ENCODE data around the gene PPFIA1. TPM values are rescaled to one million over a fixed set of nuclear protein-coding genes. Genes with fewer than 3 reads are reported as not detected.

Gene PPFIA1
- polyA plus RNA-seq, 1 of the 3 experiments (the other 2 are of a cell fraction), result 37.4 TPM

DNA sequence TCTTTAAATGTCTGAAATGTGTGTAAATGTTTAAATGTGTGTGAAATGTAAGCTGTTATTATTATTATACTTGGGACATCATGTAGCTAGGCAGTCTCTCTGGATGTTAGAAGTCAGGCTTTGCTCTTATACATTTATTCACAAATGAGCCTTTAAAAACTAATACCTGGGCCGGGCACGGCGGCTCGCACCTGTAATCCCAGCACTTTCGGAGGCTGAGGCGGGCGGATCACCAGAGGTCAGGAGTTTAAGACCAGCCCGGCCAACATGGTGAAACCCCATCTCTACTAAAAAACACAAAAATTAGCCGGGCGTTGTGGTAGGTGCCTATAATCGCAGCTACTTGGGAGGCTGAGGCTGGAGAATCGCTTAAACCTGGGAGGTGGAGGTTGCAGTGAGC lies 106.1 kb downstream of the PPFIA1 start:
- Histone ChIP-seq H3K9me2 (no peaks in the 10 kb centered on the region), H3K4me3 (ENCODE audit: low read depth in 2 of 2, low read length in 1 of 2) (no peak overlapping the region), H3F3A (replicated peaks; ENCODE audit: insufficient read depth) (no peaks in the 10 kb centered on the region), H3K36me3 (replicated peaks in 1 of 2; ENCODE audit: control insufficient read depth in 1 of 2, insufficient read depth in 2 of 2, low read length in 1 of 2) (peaks cover 36 to 48% of the 10 kb centered on the region in 2 experiments), H3K27me3 (ENCODE audit: insufficient read depth) (no peaks in the 10 kb centered on the region), H3K4me1 (ENCODE audit: control insufficient read depth in 1 of 2, insufficient read depth in 2 of 2, low read depth in 1 of 2, low read length in 1 of 2) (no peaks in the 10 kb centered on the region), H3K9me3 (no peaks in the 10 kb centered on the region), H2AFZ (ENCODE audit: low read depth) (no peak overlapping the region), H3K9ac (no peak overlapping the region), H4K20me1 (ENCODE audit: insufficient read depth) (no peaks in the 10 kb centered on the region), H3K79me2 (ENCODE audit: insufficient read depth) (no peaks in the 10 kb centered on the region), H3K27ac (ENCODE audit: low read depth in 2 of 2, low read length in 1 of 2) (no peak overlapping the region), H3K4me2 (no peak overlapping the region)
- WGBS (ENCODE audit: low lambda C conversion rate), result 96% methylated on average over 12 of the region's 12 CpGs
- no peak for TF ChIP-seq NRF1 (IDR thresholded peaks at IDR 0.05; ENCODE audit: low read depth, low read length)
- no peak for TF ChIP-seq RAD21 (IDR thresholded peaks at IDR 0.05; ENCODE audit: low read length)
- TF ChIP-seq, protein P1, sequence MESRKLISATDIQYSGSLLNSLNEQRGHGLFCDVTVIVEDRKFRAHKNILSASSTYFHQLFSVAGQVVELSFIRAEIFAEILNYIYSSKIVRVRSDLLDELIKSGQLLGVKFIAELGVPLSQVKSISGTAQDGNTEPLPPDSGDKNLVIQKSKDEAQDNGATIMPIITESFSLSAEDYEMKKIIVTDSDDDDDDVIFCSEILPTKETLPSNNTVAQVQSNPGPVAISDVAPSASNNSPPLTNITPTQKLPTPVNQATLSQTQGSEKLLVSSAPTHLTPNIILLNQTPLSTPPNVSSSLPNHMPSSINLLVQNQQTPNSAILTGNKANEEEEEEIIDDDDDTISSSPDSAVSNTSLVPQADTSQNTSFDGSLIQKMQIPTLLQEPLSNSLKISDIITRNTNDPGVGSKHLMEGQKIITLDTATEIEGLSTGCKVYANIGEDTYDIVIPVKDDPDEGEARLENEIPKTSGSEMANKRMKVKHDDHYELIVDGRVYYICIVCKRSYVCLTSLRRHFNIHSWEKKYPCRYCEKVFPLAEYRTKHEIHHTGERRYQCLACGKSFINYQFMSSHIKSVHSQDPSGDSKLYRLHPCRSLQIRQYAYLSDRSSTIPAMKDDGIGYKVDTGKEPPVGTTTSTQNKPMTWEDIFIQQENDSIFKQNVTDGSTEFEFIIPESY (IDR thresholded peaks at IDR 0.05; ENCODE audit: borderline replicate concordance, low read depth), result no peak
- no peak for TF ChIP-seq ELF1 (IDR thresholded peaks at IDR 0.05)
- ChIA-PET POLR2A (no interaction called here), CTCF (interaction anchor here (1.0 kb wide), 1 partner anchor 17 kb away, joined by 3 read pairs; no protein-coding TSS in a partner anchor)
- no peak for DNase-seq

GRCh38 chr11:70377645-70378044 lies 107.2 kb downstream of the PPFIA1 start:
- no peaks in the 10 kb centered on the region for H3K9me2 ChIP-seq
- DNase-seq, result no peak
- POLR2A ChIA-PET, result no interaction called here
- H3K27ac ChIP-seq (ENCODE audit: low read depth in 2 of 2, low read length in 1 of 2), result no peak overlapping the region
- no peaks in the 10 kb centered on the region for H3K79me2 ChIP-seq (ENCODE audit: insufficient read depth)
- H3K4me2 ChIP-seq, result no peak overlapping the region
- whole genome bisulfite sequencing (ENCODE audit: low lambda C conversion rate), result 94% methylated on average over 8 of the region's 8 CpGs
- no peak overlapping the region for H3K9ac ChIP-seq
- no peaks in the 10 kb centered on the region for H3F3A ChIP-seq (replicated peaks; ENCODE audit: insufficient read depth)
- no peak for TF ChIP-seq GATA2 (CRISPR knock-in tag; IDR thresholded peaks at IDR 0.05)
- no peak for TF ChIP-seq EZH2phosphoT487 (IDR thresholded peaks at IDR 0.05; ENCODE audit: borderline replicate concordance, low read depth)
- TF ChIP-seq MEF2A (IDR thresholded peaks at IDR 0.05; ENCODE audit: borderline replicate concordance, low read depth), result no peak
- TF ChIP-seq, protein P1 (IDR thresholded peaks at IDR 0.05; ENCODE audit: borderline replicate concordance, low read depth), result no peak
- TF ChIP-seq SIN3A (IDR thresholded peaks at IDR 0.05; ENCODE audit: borderline replicate concordance, low read depth, low read length), result no peak
- TF ChIP-seq, protein P2, sequence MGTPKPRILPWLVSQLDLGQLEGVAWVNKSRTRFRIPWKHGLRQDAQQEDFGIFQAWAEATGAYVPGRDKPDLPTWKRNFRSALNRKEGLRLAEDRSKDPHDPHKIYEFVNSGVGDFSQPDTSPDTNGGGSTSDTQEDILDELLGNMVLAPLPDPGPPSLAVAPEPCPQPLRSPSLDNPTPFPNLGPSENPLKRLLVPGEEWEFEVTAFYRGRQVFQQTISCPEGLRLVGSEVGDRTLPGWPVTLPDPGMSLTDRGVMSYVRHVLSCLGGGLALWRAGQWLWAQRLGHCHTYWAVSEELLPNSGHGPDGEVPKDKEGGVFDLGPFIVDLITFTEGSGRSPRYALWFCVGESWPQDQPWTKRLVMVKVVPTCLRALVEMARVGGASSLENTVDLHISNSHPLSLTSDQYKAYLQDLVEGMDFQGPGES (IDR thresholded peaks at IDR 0.05; ENCODE audit: low read depth, low read length), result no peak
- no peak for TF ChIP-seq GABPA (IDR thresholded peaks at IDR 0.05; ENCODE audit: low read depth)
- no peak for TF ChIP-seq MXI1 (IDR thresholded peaks at IDR 0.05; ENCODE audit: low read depth, low read length)
- TF ChIP-seq NFIC (IDR thresholded peaks at IDR 0.05; ENCODE audit: borderline replicate concordance), result no peak
- no peak for TF ChIP-seq YY1 (IDR thresholded peaks at IDR 0.05; ENCODE audit: low read depth)
- TF ChIP-seq ELF1 (IDR thresholded peaks at IDR 0.05), result no peak
- no peak for TF ChIP-seq FOSL2 (IDR thresholded peaks at IDR 0.05; ENCODE audit: borderline replicate concordance, low read depth)
- TF ChIP-seq JUND (IDR thresholded peaks at IDR 0.05), result no peak
- no peak for TF ChIP-seq TAF1 (IDR thresholded peaks at IDR 0.05; ENCODE audit: borderline replicate concordance, low read depth, low read length)
- TF ChIP-seq EP300 (IDR thresholded peaks at IDR 0.05; ENCODE audit: borderline replicate concordance in 1 of 2, low read depth in 1 of 2, low read length in 1 of 2), result no peak
- CTCF ChIA-PET, result no interaction called here
- no peaks in the 10 kb centered on the region for H3K9me3 ChIP-seq
- H3K27me3 ChIP-seq (ENCODE audit: insufficient read depth), result no peaks in the 10 kb centered on the region
- H4K20me1 ChIP-seq (ENCODE audit: insufficient read depth), result no peaks in the 10 kb centered on the region
- H3K36me3 ChIP-seq (replicated peaks in 1 of 2; ENCODE audit: control insufficient read depth in 1 of 2, insufficient read depth in 2 of 2, low read length in 1 of 2), result peaks cover 35 to 44% of the 10 kb centered on the region in 2 experiments
- no peak overlapping the region for H3K4me3 ChIP-seq (ENCODE audit: low read depth in 2 of 2, low read length in 1 of 2)
- H3K4me1 ChIP-seq (ENCODE audit: control insufficient read depth in 1 of 2, insufficient read depth in 2 of 2, low read depth in 1 of 2, low read length in 1 of 2), result 0 out of 4 replicates have a peak, but pooled peaks cover 0 to 7% of the 10 kb centered on the region in 2 experiments
- H2AFZ ChIP-seq (ENCODE audit: low read depth), result no peak overlapping the region
